HG02763 (cell line): Measurements from ENCODE around the gene KANSL1L.
"Not testable (repeated sequence)": the region's sequence is repeated elsewhere in the genome, so short reads cannot be mapped to it uniquely, and the experiment has no call there.

ENCODE experiments used
- ATAC-seq: cut with Tn5 transposase; IDR thresholded peaks from one replicate; pipeline ENCODE4 v1.9.1; 2021; ENCODE audit warnings: mild to moderate bottlenecking, moderate library complexity; ENCODE audit not compliant: unreplicated experiment

The KANSL1L gene

DNA sequence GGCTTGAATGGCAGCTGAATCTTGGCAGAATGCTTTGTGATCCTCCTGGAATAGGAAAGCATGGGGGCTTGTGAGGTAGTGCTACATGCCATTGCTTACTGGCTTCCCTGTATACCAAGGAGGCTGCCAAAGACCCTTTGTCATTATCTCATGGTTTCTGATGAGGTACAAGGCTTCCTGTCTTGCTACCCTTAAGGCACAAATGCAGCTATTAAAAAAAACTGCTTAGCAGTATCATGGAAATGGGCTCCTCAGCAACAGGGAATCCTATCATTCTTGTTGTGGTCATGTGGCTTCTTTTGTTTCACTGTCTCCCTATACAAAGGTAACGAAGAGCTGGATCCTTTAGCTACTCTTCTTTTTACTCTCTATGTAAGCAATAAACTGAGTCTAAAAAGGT is 6.6 kb upstream of the KANSL1L start:
- no peak for ATAC-seq

DNA sequence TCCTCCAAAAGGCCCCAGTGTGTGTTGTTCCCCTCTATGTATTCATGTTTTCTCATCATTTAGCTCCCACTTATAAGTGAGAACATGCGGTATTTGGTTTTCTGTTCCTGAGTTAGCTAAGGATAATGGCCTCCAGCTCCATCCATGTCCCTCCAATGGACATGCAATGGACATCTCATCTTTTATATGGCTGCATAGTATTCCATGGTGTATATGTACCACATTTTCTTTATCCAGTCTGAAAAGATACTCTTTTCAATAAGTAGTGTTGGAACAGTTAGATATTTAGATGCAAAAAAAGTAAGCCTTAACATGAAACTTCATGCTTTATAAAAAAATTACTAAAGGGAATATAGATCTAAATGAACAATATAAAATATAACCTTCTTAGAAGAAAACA is 5.9 kb upstream of the KANSL1L start:
- ATAC-seq: not testable (repeated sequence)

DNA sequence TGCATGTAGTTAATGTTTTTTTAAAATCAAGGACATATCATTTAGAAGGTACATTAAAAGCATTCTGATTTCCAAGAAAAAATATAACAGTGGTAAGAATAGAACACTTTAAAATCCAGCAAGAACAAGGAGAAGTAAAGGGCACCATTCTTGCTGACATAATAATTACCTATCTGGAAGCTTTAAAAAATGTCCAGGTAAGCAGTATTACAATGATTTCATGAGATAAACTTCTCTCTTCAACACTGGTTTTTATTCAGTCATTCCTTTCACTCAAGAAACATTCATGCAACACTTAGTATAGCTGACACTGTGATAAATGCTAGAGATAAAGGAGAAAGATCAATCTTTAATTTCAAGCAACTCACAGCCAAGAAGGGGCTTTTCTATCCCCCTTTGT is 2.9 kb upstream of the KANSL1L start:
- ATAC-seq: no peak

DNA sequence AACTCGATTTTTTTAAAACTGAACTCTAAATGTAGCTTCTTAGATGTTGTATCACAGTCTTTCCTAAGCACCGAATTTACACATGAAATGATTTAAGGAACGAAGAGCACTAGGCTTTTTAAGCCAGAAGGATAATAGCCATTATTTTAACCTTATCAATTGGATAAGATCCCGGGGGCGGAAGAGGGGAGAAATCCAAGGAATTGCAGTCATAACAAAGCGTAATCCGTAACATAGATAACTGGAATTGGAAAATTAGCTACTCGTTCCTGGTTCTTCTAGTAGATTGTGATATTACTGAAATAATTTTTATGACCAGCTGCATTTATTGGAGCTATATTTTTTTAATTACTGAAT is 988 bp upstream of the KANSL1L start:
- ATAC-seq: no peak

DNA sequence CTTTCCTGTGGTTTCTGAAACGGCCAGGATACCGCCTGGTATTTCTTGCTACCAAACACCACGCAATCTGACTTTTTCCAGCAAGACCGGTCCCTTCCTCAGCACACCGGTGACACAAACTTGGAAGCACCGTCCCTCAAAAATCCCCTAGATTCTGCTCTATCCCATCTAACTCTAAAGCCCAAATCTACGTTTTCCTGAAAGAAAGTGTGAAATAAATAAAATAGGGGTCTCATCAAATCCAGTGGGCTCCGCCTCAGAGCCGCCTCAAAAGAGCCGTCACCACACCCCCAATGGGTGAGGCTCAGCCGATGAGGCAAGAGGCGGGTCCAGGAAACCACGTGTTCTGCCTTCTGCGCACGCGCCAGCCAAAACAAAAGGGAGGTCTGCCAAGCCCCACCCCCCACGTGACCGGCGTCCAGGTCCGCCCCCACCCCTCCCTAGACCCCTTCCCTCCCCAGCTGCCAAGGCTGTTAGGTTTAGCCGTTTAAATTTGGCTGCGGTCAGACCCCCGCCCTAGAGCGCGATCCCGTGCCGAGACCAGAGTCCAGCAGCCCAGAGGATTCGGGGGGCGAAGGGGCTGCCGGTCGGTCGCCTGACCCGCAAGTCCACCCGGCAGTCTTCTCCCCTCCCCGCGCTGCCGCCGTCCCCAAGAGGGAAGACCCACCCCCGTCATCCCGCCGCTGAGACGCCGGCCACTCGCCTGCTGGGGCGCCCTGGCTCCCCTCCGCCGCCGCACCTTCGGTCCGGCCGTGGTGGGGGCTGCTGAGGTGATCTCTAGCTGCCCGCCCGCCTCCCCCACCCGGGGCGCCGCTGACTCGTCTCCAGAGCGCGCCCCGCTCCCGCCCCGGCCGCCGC is 534 bp downstream of the KANSL1L start:
- peak; percentile 65 for ATAC-seq

DNA sequence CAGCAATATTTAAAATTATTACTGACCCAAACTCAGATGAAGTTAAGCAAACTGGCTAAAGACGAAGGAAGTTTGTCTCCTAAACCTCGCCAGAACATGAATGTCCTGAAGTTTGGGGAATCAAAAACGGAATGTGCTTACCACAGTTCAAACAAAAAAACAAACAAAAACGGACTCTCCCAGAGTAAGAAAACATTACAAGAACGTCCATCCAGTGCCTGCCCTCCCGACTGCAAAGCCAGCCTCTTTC is 1.1 kb downstream of the KANSL1L start:
- ATAC-seq: no peak

DNA sequence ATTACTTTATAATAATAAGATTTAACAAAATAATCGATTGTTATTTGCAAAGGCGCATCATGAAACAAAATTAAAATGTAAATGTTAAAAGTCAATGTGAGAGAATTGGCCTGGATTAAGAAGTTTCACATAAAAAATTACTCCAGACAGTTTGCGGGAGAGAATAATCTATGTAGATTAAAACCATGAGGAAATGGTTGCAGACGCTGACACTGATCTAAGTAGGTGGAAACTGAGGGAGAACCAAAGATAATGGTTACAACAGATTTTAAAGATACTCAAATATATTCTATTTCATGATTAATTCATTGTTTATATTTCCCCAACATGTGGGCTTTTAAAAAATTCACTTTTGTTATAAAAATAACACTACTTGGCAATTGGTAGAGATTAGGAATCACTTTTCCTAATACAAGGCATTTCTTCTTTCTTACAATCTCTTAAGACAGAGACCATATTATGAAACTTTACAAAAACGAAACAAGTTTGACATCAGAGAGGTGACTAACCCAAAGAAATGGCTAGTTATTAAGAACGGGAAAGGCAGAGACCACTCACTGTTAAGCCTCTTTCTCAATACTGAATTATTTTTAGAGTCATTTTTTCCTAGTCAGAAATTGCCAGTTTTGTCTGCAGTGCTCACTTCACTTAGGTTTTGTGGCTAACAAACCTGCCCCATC is 1.6 kb downstream of the KANSL1L start:
- peak; percentile 11 for ATAC-seq

DNA sequence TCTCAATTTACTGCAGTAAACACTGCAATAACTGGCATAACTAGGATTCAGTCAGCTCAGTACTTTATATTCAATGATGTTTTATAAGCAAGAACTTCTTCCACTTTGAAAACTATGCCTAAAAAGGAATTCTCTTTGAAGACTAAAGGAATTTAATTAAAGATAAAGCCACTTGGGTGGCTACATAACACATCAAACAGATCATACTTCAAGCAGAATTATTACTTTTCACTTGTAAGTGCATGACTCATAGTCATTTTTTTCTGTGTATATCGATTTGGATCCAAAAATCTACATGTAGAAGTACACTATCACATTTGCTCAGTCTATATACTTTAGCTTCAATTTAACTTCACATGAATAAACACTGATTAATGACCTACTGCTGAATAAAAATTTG is 4.0 kb downstream of the KANSL1L start:
- no peak for ATAC-seq

DNA sequence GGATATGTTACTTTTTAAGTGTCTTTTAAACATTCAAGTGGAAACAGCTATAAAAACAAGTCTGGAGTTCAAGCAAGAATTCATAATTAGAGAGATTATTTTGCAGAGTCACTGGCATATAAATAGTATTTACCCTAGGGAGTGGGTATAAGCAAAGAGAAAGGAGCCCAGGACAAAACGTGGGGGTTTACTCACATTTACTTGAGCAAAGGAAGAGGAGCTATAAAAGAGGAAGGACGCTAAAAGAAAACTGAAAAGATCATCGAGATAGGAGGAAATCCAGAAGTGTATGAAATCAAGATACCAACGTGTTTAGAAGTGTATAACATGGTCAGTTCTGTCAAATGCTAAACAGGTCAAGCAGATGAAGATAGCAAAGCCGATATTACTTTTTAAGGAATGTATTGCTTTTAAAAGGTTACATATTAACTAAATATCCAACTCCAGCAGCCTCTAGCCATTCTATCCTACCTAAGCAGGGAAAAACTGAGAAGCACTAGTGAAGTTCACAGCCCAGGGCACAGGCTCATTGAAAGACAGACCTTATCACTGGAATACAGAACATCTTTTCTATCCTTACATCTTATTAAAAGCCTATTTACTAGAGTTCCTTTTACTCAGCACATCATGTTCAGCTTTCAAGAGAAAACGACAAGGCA is 8.6 kb downstream of the KANSL1L start:
- no peak for ATAC-seq

DNA sequence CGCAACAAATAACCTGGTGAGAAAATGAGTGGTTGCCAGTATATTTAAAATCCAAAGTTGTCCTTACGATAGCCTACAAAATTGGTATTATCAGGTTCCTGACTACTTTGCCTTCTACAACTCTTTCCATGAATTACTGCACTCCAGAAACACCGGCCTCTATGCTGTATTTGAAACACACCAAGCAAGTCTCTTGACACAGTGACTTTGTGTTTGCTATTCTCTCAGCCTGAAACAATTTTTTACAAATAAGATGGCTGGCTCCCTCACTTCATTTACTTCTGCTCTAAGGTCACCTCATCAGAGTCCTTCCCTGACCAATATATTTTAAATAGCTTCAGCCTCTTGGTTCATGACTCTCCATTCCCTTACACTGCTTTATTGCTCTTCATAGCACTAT is 12.2 kb downstream of the KANSL1L start:
- no peak for ATAC-seq

DNA sequence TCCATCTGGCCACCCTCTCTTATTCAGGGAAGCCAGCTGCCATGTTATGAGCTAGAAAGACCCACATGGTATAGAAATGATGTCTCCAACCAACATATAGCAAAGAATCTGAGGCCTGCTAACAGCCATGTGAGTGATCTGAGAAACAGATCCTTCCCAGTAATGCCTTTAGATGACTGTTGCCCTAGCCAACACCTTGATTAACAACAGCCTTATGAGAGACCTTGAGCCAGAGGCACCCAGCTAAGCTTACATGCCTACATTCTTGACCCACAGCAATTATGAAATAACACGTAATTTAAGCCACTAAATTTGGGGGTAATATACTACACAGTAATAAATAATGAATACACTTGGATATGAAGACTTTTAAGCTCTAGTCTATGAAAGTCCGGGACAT is 13.0 kb downstream of the KANSL1L start:
- ATAC-seq: no peak

DNA sequence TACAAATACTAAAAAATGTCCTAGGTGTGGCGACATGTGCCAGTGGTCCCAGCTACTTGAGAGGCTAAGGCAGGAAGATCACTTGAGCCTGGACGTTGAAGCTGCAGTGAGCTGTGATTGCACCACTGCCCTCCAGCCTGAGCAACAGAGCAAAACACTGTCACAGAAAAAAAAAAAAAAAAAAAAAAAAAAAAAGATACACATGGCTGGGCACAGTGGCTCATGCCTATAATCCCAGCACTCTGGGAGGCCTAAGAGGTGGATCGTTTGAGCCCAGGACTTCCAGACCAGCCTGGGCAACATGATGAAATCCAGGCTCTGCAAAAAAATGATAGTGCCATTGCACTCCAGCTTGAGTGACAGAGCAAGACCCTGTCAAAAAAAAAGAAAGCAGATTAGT is 13.7 kb downstream of the KANSL1L start:
- no peak for ATAC-seq

DNA sequence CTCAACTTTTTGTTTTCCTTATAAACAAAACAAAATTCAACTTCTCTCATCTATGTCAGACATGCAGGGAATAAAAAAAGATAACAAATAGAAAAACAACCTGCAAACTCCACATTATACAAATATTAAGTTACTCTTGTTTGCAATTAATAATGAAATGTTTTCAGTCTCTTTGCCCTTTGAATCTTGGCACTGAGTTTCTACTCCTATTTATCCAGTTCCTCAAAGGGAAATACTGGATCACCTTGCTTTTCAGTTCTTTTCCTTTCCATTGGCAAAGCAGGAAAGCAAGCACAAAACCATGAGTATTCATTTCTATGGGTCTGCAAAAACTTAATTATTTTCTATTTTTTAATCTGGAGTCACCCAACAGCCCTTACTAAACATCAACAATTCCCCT is 23.6 kb downstream of the KANSL1L start:
- ATAC-seq: no peak

DNA sequence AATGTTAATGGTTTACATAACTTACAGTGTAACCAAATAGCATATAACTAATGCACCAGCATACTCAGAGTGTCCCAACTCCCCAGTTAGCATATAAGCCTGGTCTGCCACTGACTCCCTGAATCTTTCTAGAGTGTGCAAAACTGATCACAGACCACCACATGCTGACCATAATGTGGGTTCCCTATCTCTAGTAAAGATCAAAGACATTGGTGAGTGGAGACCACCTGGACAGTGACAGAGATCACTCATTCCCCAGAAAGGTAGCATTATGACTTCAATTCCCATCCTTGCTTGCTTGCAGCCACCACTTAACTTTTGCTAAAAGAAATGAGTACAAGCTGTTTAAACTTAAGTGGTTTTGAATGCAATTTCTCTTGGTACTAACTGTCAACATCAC is 39.0 kb downstream of the KANSL1L start:
- ATAC-seq: no peak

DNA sequence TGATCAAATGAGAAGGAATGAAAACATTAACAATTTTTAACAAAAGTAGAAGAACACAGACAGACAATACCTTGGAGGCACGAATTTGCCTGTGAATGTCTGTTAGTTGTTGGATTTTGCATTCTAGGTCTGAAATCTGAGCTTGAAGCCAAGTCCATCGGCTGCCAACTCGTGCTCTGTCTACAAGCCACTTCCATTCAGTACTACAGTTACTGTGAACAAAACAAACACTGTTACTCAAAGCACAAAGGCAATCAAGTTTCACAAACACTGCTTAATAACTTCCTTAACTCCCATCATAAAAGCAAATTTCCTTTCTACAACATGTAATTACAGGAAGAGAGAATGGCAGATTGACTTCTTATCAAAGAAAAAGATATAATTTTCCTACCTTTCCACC is 42.2 kb downstream of the KANSL1L start:
- ATAC-seq: no peak

DNA sequence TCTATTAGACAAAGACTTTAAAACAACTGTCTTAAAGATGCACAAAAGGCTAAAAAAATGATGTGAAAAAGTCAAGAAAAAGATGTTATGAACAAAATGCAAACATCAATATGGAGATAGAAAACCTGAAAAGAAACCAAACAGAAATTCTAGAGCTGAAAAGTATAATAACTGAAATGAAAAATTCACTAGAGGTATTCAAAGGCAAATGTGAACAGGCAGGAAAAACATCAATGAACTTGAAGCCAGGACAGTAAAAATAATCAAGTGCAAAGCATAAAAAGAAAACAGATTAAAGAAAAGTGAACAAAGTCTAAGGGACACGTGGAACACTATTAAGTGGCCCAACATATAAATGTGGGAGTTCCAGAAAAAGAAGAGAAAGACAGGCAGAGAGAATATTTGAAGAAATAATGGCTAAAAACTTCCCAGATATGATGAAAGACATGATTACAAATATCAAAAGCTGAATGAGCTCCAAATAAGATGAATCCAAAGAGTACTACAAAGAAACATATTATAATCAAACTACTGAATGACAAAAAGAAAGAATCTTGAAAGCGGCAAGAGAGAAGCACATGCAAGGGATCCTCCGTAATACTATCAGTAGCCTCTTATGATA is 57.5 kb downstream of the KANSL1L start:
- ATAC-seq: no peak

DNA sequence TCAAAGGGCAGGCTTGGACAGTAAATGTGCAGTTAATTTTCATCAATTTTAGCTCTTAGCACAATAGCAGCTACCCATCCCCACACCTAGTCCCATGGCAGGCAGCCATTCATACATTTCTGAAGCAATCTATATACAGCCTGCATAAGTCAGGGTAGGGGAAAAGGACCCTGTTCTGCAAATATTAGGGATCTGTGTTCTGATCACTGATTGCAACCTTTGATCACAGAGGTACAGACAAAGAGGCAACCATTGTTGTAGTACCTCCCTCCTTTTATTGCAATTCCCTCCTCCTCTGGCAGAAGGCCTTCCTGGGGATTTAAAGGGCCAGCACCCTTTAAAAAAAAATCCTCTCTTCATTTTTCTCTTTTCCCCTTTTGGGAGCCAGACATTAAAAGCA is 58.3 kb downstream of the KANSL1L start:
- no peak for ATAC-seq

DNA sequence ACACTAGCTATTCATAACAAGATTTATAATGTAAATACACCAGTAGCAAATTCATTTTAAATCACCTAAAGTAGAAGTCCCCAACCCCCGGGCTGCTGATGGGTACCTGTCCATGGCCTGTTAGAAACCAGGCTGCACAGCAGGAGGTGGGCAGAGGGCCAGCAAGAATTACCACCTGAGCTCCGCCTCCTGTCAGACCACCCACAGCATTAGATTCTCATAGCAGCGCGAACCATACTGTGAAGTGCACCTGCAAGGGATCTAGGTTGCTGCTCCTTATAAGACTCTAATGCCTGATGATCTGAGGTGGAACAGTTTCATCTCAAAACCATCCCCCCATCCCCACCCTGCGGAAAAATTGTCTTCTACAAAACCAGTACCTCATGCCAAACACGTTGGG is 71.3 kb downstream of the KANSL1L start:
- ATAC-seq: no peak

DNA sequence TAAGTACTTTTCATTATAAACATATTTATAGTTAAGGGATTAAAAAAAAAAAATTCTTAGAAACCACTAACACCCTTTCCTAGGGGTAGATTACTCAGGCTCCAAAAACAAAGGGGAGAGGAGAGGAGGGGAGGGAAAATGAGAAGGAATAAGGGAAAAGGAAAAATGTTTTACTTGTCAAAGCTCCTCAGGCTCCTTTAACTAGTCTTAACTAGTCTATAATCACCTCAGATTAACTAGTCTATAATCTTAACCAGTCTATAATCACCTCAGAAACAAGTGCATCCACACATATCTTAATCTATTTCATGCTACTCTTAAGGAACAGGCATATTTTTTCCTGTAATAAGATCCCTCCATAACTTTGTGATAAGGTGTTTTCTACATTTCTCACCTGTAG is 76.4 kb downstream of the KANSL1L start:
- no peak for ATAC-seq

DNA sequence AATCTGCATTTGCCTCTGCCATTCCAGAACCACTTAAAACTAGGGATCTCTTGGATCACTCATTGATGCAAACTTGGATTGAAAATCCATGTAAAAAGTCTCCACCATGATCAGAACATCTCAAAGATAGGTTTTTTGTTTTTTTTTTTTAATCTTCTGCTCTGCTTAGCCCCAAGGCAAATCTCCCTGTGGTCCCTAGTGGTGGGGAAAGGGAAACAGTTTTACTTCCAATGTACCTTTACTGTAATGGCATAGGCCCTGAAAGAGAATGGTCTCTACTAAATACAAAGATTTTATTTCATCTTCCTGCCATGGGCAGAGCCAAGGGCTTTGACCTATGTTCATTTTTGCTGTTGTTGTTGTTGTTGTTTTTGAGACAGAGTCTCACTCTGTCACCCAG is 78.4 kb downstream of the KANSL1L start:
- no peak for ATAC-seq

DNA sequence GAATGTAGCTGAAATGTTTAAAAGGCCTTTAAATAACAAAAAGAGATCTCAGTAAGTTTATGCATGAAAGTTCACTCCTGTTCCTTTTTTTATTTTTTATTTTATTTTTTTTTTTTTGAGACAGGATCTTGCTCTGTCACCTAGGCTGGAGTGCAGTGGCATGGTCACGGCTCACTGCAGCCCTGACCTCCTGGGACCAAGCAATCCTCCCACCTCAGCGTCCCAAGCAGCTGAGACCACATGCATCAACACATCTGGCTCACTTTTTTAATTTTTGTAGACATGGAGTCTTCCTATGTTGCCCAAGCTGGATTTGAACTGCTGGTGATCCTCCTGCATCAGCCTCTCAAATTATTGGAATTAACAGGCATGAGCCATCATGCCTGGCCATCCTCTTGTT is 84.3 kb downstream of the KANSL1L start:
- no peak for ATAC-seq

DNA sequence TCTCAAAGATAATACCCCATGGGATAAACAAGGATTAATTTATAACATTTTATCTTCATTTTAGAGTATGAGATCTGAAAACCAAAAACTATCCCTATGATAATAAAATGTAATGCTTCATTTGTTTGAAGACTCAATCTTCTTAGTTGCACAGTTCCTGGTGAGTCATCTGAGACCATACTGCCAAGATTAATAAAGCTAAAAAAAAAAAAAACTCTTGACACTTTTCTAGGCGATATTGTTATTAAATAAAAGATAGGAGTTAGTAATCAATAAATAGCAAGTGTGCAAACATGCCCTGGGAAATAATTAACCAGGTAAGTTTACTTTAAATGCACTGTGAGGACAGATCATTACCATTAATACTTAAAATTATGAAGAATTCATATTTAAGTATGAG is 84.9 kb downstream of the KANSL1L start:
- no peak for ATAC-seq
